SK-N-SH (cell line): ENCODE results near the gene ARHGAP31. TPM values are rescaled to one million over a fixed set of nuclear protein-coding genes. Genes with fewer than 3 reads are reported as not detected.

Experiments
- CTCF ChIA-PET: fragments of 300-600, 350-600 bp; formaldehyde crosslinking; extraction: SDS; loops from one replicate; lab custom pipeline; 2021; lab: Yijun Ruan, JAX
- POLR2A ChIA-PET: fragments of 350-600 bp; sonication (Branson Sonifier 250); formaldehyde crosslinking; extraction: SDS; loops from one replicate; lab custom pipeline; 2020; ENCODE audit warnings: antibody characterized with exemption, inconsistent platforms; lab: Yijun Ruan, JAX
- DNase-seq: peaks from one replicate; pipeline ENCODE4 v3.0.0; 2012
- H2AFZ ChIP-seq: fragments of 200-600 bp; sonication (generic); 2 replicates; pipeline ENCODE4 v1.8.1; 2016; ENCODE audit warnings: antibody characterized with exemption, mild to moderate bottlenecking, low read depth
- H3F3A ChIP-seq: fragments of 200-600 bp; sonication (generic); replicated peaks from 2 replicates; pipeline ENCODE3; 2016; ENCODE audit warnings: antibody characterized with exemption, mild to moderate bottlenecking; ENCODE audit not compliant: insufficient read depth
- H3K27ac ChIP-seq, 2 experiments: fragments of 200-500 bp in 1 of 2; fragments of 200-600 bp in 1 of 2; sonication (Bioruptor generic) in 1 of 2; sonication (generic), shearing (Covaris generic) in 1 of 2; 2 replicates each; pipeline versions ENCODE4 v1.5.1 to v1.6.1; 2014 to 2016; ENCODE audit warnings: low read depth in 2 of 2, inconsistent platforms in 1 of 2, low read length in 1 of 2, mild to moderate bottlenecking in 1 of 2, mixed read lengths in 1 of 2
- H3K27me3 ChIP-seq: fragments of 200-600 bp; sonication (generic), shearing (Covaris generic); 2 replicates; pipeline ENCODE4 v1.6.1; 2016; ENCODE audit warnings: mixed run types; ENCODE audit not compliant: insufficient read depth
- H3K36me3 ChIP-seq, 2 experiments: fragments of 200-500 bp in 1 of 2; fragments of 200-600 bp in 1 of 2; sonication (Bioruptor generic) in 1 of 2; sonication (generic) in 1 of 2; replicated peaks in 1 of 2; 2 replicates each; pipeline versions ENCODE3 to v1.5.1; 2014 to 2016; ENCODE audit warnings: low read length in 1 of 2, mild to moderate bottlenecking in 1 of 2; ENCODE audit not compliant: insufficient read depth in 2 of 2, control insufficient read depth in 1 of 2
- H3K4me1 ChIP-seq, 2 experiments: fragments of 200-500 bp in 1 of 2; fragments of 200-600 bp in 1 of 2; sonication (Bioruptor generic) in 1 of 2; sonication (generic), shearing (Covaris generic) in 1 of 2; 2 replicates each; pipeline versions ENCODE4 v1.5.1 to v1.6.1; 2014 to 2016; ENCODE audit warnings: low read depth in 1 of 2, low read length in 1 of 2, mixed run types in 1 of 2; ENCODE audit not compliant: insufficient read depth in 2 of 2, control insufficient read depth in 1 of 2
- H3K4me2 ChIP-seq: fragments of 200-600 bp; sonication (generic), shearing (Covaris generic); 2 replicates; pipeline ENCODE4 v1.6.1; 2017; ENCODE audit warnings: mixed run types
- H3K4me3 ChIP-seq, 2 experiments: fragments of 200-500 bp in 1 of 2; fragments of 200-600 bp in 1 of 2; sonication (Bioruptor generic) in 1 of 2; sonication (generic), shearing (Covaris generic) in 1 of 2; 2 replicates each; pipeline versions ENCODE4 v1.5.1 to v1.8.1; 2014 to 2016; ENCODE audit warnings: low read depth in 2 of 2, inconsistent platforms in 1 of 2, low read length in 1 of 2, mild to moderate bottlenecking in 1 of 2, mixed read lengths in 1 of 2, moderate library complexity in 1 of 2
- H3K79me2 ChIP-seq: fragments of 200-600 bp; sonication (generic); 2 replicates; pipeline ENCODE4 v1.8.1; 2017; ENCODE audit warnings: mild to moderate bottlenecking; ENCODE audit not compliant: insufficient read depth
- H3K9ac ChIP-seq: fragments of 200-600 bp; sonication (generic); 2 replicates; pipeline ENCODE4 v1.6.1; 2017; ENCODE audit warnings: mixed run types
- H3K9me2 ChIP-seq: fragments of 200-600 bp; sonication (generic); 2 replicates; pipeline ENCODE4 v1.6.1; 2017; ENCODE audit warnings: mixed run types
- H3K9me3 ChIP-seq: fragments of 200-600 bp; sonication (generic); 2 replicates; pipeline ENCODE4 v1.6.1; 2017; ENCODE audit warnings: mixed run types, mild to moderate bottlenecking, moderate library complexity
- H4K20me1 ChIP-seq: fragments of 200-600 bp; sonication (generic); 2 replicates; pipeline ENCODE4 v1.6.1; 2017; ENCODE audit warnings: mild to moderate bottlenecking, mixed run types; ENCODE audit not compliant: insufficient read depth
- CTCF ChIP-seq: fragments of 200-600 bp; sonication (generic); IDR thresholded peaks from 2 replicates; pipeline ENCODE4 v1.6.1; 2017; ENCODE audit warnings: antibody characterized with exemption, mild to moderate bottlenecking, moderate library complexity
- ELF1 ChIP-seq: IDR thresholded peaks from 2 replicates; pipeline ENCODE4 v1.4.0; 2012
- EP300 ChIP-seq, 2 experiments: IDR thresholded peaks; 2 replicates each; pipeline versions ENCODE4 v1.4.0 to v1.6.1; 2012; ENCODE audit warnings: borderline replicate concordance in 1 of 2, low read depth in 1 of 2, low read length in 1 of 2
- FOXM1 ChIP-seq: IDR thresholded peaks from 2 replicates; pipeline ENCODE4 v1.4.0; 2012; ENCODE audit warnings: low read depth, mild to moderate bottlenecking
- GATA2 ChIP-seq: sonication (generic); formaldehyde crosslinking; IDR thresholded peaks from 2 replicates; pipeline ENCODE4 v1.5.0; 2020; ENCODE audit warnings: mild to moderate bottlenecking, missing genetic modification reagents
- IRF3 ChIP-seq: fragments of 150-350 bp; IDR thresholded peaks from 2 replicates; pipeline ENCODE4 v1.6.1; 2016; ENCODE audit warnings: mild to moderate bottlenecking, low read depth, low read length
- MAX ChIP-seq: IDR thresholded peaks from 2 replicates; pipeline ENCODE4 v1.4.0; 2012; ENCODE audit warnings: low read depth
- POLR2AphosphoS5 ChIP-seq: IDR thresholded peaks from 2 replicates; pipeline ENCODE4 v1.6.1; 2012; ENCODE audit warnings: low read depth, low read length
- RAD21 ChIP-seq: IDR thresholded peaks from 2 replicates; pipeline ENCODE4 v1.6.1; 2012; ENCODE audit warnings: mild to moderate bottlenecking, low read length
- RFX5 ChIP-seq: IDR thresholded peaks from 2 replicates; pipeline ENCODE4 v1.6.1; 2012; ENCODE audit warnings: mild to moderate bottlenecking, improper control_type of control experiment, low read length
- USF1 ChIP-seq: IDR thresholded peaks from 2 replicates; pipeline ENCODE4 v1.4.0; 2012; ENCODE audit warnings: low read depth, borderline replicate concordance
- WGBS: methylation state at CpG from one replicate; pipeline ENCODE4 v1.1.6; 2017; ENCODE audit warnings: low lambda C conversion rate; 5-methylcytosine and 5-hydroxymethylcytosine counted together
- polyA plus RNA-seq, 3 experiments: library from polyadenylated mRNA; depleted of rRNA; stranded (reverse); fragments of >200 nt; gene quantifications; 2 replicates each; pipeline ENCODE4 v1.2.3, GENCODE V29; 2012
- TF ChIP-seq, protein P1 (sequence below): IDR thresholded peaks from 2 replicates; pipeline ENCODE4 v1.4.0; 2012; ENCODE audit warnings: low read depth, borderline replicate concordance

The ARHGAP31 gene
- polyA plus RNA-seq, 1 of the 3 experiments (the other 2 are of a cell fraction): 4.4 TPM

- Histone ChIP-seq H3K9me3 (no peaks in the 10 kb centered on the region), H3K9ac (no peak overlapping the region), H3K27me3 (no peaks in the 10 kb centered on the region), H3K4me1 (no peaks in the 10 kb centered on the region; a peak in 1 of 4 replicates), H2AFZ (no peak overlapping the region), H3K9me2 (no peaks in the 10 kb centered on the region), H3K79me2 (no peaks in the 10 kb centered on the region), H3K4me2 (no peak overlapping the region), H3K27ac (no peak overlapping the region), H3K4me3 (no peak overlapping the region), H3K36me3 (peaks cover 26 to 48% of the 10 kb centered on the region in 2 experiments), H3F3A (no peaks in the 10 kb centered on the region), H4K20me1 (no peaks in the 10 kb centered on the region)
- POLR2A ChIA-PET: no interaction called here
- 96% methylated on average over 5 of the region's 7 CpGs for WGBS
- TF ChIP-seq FOXM1 (no peak), GATA2 (CRISPR knock-in tag) (no peak), EP300 (IDR thresholded peaks at IDR 0.05; ENCODE audit: borderline replicate concordance in 1 of 2, low read depth in 1 of 2, low read length in 1 of 2) (no peak), ELF1 (no peak), RFX5 (no peak), IRF3 (no peak), POLR2AphosphoS5 (no peak)
- TF ChIP-seq, protein P1, sequence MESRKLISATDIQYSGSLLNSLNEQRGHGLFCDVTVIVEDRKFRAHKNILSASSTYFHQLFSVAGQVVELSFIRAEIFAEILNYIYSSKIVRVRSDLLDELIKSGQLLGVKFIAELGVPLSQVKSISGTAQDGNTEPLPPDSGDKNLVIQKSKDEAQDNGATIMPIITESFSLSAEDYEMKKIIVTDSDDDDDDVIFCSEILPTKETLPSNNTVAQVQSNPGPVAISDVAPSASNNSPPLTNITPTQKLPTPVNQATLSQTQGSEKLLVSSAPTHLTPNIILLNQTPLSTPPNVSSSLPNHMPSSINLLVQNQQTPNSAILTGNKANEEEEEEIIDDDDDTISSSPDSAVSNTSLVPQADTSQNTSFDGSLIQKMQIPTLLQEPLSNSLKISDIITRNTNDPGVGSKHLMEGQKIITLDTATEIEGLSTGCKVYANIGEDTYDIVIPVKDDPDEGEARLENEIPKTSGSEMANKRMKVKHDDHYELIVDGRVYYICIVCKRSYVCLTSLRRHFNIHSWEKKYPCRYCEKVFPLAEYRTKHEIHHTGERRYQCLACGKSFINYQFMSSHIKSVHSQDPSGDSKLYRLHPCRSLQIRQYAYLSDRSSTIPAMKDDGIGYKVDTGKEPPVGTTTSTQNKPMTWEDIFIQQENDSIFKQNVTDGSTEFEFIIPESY: no peak
- CTCF ChIA-PET: interaction anchor here (0.6 kb wide), 1 partner anchor 238 kb away, joined by 3 read pairs; no protein-coding TSS in a partner anchor
- DNase-seq: no peak
Observed at GRCh38 chr3:119413603-119414280, 119.6 kb downstream of the ARHGAP31 start.

DNA sequence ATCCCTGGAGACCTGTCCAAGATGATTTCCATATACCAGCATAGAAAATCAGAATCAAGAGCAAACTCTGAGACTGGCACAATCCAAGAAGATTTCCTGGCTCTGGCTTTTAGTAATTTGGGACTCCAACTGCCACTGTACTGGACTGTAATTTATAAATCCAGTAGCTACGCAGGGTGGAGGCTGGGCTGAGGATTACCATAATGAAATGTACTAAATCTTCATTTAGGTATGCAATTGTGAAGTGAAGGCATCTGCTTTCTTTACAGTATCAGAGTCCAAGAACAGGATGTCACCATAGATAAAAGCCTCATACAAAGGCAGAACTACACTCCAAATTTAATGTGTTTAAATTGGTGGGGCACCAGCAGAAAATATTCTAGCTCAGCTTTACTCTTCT, 122.7 kb downstream of the ARHGAP31 start:
- Histone ChIP-seq H2AFZ (no peak overlapping the region), H3K27ac (no peak overlapping the region), H3K4me1 (no peaks in the 10 kb centered on the region; a peak in 1 of 4 replicates), H3K36me3 (peaks cover 9 to 35% of the 10 kb centered on the region in 2 experiments), H3K27me3 (no peaks in the 10 kb centered on the region), H3K9me3 (no peaks in the 10 kb centered on the region), H3K4me2 (no peak overlapping the region), H3K4me3 (no peak overlapping the region), H3F3A (peaks cover 3% of the 10 kb centered on the region), H3K9me2 (no peaks in the 10 kb centered on the region), H3K9ac (no peak overlapping the region), H4K20me1 (no peaks in the 10 kb centered on the region), H3K79me2 (no peaks in the 10 kb centered on the region)
- no peak for TF ChIP-seq MAX
- no peak for TF ChIP-seq USF1
- no peak for TF ChIP-seq RAD21
- TF ChIP-seq CTCF: no peak
- ChIA-PET CTCF (interaction anchor here (1.4 kb wide), 2 partner anchors 9 kb away, joined by 3 to 4 read pairs; no protein-coding TSS in a partner anchor), POLR2A (no interaction called here)
- WGBS: 89% methylated on average over 1 of the region's 1 CpG
- no peak for DNase-seq
